Epithelial cell of esophagus (primary cell): ENCODE data around the gene CACTIN.

Experiments used
- DNase-seq: peaks from one replicate; pipeline ENCODE4 v3.0.0; 2010; ENCODE audit warnings: low read depth
- H3K4me3 ChIP-seq: 2 replicates; pipeline ENCODE4 v1.5.1; 2011; ENCODE audit warnings: mild to moderate bottlenecking, low read length, control low read depth
- TF ChIP-seq, protein P1 (sequence below): IDR thresholded peaks from 2 replicates; pipeline ENCODE4 v1.5.1; 2011; ENCODE audit warnings: low read depth, mild to moderate bottlenecking, low read length, control low read depth, inconsistent platforms; ENCODE audit not compliant: insufficient read depth; ENCODE audit errors: missing control alignments

CACTIN gene

DNA sequence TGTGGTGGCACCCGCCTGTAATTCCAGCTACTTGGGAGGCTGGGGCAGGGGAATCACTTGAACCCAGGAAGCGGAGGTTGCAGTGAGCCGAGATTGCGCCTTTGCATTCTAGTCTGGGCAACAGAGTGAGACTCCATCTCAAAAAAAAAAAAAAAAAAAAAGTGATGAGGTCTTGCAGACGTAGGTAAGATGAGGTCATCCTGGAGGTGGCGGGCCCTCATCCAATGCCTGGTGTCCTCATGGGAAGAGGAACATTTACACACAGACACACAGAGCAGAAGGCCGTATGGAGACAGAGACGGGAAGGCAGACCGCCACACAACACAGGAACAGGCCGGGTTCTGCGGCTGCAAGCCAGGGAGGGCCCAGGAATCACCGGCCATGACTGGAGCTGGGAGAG lies 4.4 kb downstream of the CACTIN start:
- TF ChIP-seq, protein P1, sequence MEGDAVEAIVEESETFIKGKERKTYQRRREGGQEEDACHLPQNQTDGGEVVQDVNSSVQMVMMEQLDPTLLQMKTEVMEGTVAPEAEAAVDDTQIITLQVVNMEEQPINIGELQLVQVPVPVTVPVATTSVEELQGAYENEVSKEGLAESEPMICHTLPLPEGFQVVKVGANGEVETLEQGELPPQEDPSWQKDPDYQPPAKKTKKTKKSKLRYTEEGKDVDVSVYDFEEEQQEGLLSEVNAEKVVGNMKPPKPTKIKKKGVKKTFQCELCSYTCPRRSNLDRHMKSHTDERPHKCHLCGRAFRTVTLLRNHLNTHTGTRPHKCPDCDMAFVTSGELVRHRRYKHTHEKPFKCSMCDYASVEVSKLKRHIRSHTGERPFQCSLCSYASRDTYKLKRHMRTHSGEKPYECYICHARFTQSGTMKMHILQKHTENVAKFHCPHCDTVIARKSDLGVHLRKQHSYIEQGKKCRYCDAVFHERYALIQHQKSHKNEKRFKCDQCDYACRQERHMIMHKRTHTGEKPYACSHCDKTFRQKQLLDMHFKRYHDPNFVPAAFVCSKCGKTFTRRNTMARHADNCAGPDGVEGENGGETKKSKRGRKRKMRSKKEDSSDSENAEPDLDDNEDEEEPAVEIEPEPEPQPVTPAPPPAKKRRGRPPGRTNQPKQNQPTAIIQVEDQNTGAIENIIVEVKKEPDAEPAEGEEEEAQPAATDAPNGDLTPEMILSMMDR: no peak
- no peak overlapping the region for H3K4me3 ChIP-seq

DNA sequence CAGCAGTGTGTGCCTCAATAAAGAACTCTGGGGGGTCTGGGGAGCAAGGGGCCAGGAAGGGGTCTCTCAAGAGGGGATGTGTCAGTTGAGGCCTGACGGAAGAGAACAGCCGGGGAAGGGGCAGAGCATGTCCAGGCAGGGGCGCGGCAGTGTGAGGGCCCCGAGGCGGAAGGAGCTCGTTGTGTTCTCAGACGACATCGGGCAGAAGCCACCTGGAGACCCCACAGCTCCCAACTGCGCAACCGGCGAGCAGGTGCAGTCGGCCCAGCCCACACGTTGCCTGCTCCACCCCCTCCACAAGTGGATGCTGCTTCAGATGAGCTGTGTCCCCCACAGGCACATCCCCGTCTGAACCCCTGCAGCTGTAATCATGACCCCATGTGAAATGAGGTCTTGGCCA lies 4.9 kb downstream of the CACTIN start:
- TF ChIP-seq, protein P1: no peak
- H3K4me3 ChIP-seq: no peak overlapping the region
- DNase-seq: no peak

More for the DNA sequence above, 4.4 kb downstream of the CACTIN start:
- DNase-seq: no peak

DNA sequence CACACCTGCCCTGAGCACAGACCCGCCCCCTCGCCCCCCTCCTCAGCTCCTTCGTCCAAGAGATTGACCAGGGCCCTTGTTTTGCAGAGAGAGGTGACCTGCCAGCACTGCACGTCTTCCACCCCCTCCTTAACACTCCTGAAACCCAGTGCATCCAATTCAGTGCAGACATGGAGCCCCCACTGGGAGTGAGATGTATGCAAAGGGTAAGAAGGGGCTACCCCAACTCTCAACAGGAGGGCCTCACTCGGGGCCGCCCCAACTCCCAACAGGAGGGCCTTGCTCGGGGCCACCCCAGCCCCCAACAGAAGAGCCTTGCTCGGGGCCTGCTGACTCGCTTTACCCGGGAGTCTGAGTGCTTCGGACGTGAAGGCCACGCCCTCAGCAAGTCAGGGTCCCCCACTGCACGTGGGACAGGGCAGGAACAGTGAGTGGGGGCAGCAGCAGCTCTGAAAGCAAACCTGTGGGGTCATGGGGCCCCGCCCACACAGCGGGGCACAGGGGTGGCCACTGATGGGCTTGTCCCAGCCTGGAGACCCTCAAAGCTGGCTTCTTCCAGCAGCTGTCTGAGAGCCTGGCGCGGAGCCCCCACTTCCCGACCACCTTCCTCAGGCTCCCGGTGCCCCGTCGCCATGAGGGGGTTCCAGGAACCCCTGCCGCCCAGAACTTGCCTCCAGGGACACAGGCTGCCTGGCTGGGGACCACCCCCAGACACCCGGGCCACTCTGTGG lies 5.6 kb downstream of the CACTIN start:
- DNase-seq: no peak
- no peak overlapping the region for H3K4me3 ChIP-seq
- TF ChIP-seq, protein P1: no peak

DNA sequence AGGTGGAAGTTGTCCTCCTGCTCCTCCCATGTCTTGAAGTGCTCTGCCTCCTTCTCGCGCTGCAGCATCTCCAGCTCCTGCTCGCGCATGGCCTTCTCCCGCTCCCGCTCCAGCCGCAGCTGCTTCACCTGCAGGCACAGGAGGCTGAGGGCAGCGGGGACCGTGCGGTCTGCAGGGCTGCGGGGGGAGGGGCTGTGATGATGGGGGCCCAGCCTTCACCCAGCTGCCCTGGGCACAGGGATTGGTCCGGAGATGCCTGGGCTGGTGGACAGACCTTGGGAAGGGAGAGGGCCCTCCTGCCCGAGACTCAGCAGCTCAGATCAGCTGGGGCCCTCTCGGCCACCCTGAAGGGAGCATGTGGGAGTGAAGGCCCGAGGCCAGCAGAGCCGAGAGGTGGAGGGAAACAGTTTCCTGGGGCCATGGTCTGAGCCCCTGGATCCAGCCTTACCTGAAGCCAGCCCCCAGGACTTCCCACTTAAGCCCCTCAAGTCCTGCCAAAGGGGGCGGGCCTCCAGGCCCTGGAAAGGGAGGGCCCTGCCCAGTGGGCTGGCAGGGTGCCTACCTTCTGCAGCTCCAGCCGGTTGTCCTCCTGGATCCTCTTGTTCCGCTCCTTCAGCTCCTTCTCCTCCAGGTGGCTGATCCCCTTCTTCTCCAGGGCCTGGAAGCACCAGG lies 6.3 kb downstream of the CACTIN start:
- H3K4me3 ChIP-seq: no peak overlapping the region
- no peak for DNase-seq
- TF ChIP-seq, protein P1: no peak

DNA sequence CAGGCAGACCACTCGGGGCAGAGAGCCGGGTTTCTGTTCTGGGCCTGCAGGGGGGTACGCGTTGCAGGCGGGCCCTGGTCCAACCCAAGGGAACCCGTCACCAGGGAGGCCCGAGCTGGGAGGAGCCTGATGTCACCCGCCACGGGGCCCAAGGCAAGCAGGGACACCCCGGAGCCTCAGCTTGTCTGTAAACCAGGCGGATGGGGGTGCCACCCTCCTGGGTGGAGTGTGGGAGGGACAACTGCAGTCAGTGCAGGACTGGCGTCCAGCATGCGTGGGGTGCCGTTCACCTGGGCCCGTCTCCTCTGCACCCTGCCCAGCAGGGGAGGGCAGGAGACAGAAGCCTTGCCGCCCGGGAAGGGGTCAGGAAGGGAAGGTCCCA lies 7.0 kb downstream of the CACTIN start:
- TF ChIP-seq, protein P1: no peak
- H3K4me3 ChIP-seq: no peak overlapping the region
- DNase-seq: no peak

DNA sequence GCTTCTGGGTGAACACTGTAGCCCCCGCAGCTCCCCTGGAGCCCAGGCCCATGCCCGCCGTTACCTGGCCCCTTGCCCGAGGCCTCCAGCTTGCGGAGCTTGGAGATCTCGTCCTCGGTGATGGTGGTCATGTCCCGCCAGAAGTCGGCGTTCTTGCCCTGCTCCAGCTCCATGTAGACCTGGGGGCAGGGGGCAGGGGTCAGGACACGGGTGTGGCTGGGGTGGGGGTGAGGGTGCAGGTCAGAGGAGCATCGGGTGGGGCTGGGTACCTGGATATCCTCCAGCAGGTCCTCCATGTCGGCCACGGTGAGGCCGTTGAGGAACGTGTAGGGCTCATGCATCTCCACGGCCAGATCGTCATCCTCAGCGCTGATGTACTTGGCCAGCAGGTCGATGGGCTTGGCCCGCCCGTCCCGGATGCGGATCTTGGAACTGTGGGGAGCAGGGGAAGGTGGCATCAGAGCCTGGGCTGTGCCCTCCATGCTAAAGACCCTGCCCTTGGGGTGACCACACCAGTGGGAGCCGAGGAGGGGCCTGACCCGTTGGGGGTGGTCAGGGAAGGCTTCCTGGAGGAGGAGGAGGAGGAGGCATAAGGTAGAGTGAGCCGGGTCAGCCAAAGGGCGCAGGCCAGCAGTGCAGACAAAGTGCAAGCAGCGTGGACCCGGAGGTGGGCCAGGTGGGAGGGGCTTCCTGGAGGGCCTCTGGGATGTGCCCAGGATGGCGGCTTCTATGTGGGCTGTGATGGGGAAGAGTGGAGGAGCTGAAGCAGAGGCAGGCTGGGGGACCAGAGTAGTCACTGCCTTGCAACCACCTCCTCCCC lies 7.6 kb downstream of the CACTIN start:
- TF ChIP-seq, protein P1: no peak
- DNase-seq: no peak
- H3K4me3 ChIP-seq: no peak overlapping the region
